ENCODE data around the gene ZFAND2B. TPM values are rescaled to one million over a fixed set of nuclear protein-coding genes. Genes with fewer than 3 reads are reported as not detected.

The ZFAND2B gene
- total RNA-seq, 1 donor from 2014 or later, result 23.3 TPM

Other genes starting within 250 kb of the ZFAND2B start
- gene CDK5R2, start 247.1 kb upstream of the ZFAND2B start, total RNA-seq, result 0.07 TPM in 1 of 2 replicates, not detected in the other
- gene FEV, start 221.6 kb upstream of the ZFAND2B start, total RNA-seq, result not detected in 2 replicates
- not detected in 2 replicates for gene CRYBA2, start 213.4 kb upstream of the ZFAND2B start, total RNA-seq
- not detected in 2 replicates for gene CFAP65, start 165.3 kb upstream of the ZFAND2B start, total RNA-seq
- not detected in 2 replicates for gene IHH, start 145.9 kb upstream of the ZFAND2B start, total RNA-seq
- gene NHEJ1, start 46.0 kb upstream of the ZFAND2B start, total RNA-seq, result 16.7 TPM in 2 replicates
- gene SLC23A3, start 36.8 kb upstream of the ZFAND2B start, total RNA-seq, result 0.68 and 3.8 TPM in 2 replicates
- gene CNPPD1, start 29.9 kb upstream of the ZFAND2B start, total RNA-seq, result 29.2 and 32.5 TPM in 2 replicates
- gene RETREG2, start 28.5 kb upstream of the ZFAND2B start, total RNA-seq, result 59.1 and 87.5 TPM in 2 replicates
- 24.3 and 37.1 TPM in 2 replicates for gene ABCB6, start 12.2 kb downstream of the ZFAND2B start, total RNA-seq
- 33.2 and 69.6 TPM in 2 replicates for gene ATG9A, start 22.9 kb downstream of the ZFAND2B start, total RNA-seq
- 49.1 and 49.6 TPM in 2 replicates for gene ANKZF1, start 23.0 kb downstream of the ZFAND2B start, total RNA-seq
- 3.8 and 4.4 TPM in 2 replicates for gene GLB1L, start 38.7 kb downstream of the ZFAND2B start, total RNA-seq
- 25.3 and 32.8 TPM in 2 replicates for gene STK16, start 38.7 kb downstream of the ZFAND2B start, total RNA-seq
- not detected in 2 replicates for gene TUBA4B, start 46.5 kb downstream of the ZFAND2B start, total RNA-seq
- gene TUBA4A, start 47.1 kb downstream of the ZFAND2B start, total RNA-seq, result 45.5 and 70.4 TPM in 2 replicates
- gene DNAJB2, start 72.6 kb downstream of the ZFAND2B start, total RNA-seq, result 39.0 and 83.7 TPM in 2 replicates
- gene PTPRN, start 102.6 kb downstream of the ZFAND2B start, total RNA-seq, result not detected in 2 replicates
- gene RESP18, start 126.0 kb downstream of the ZFAND2B start, total RNA-seq, result not detected in 2 replicates
- 50.6 and 59.5 TPM in 2 replicates for gene DNPEP, start 181.1 kb downstream of the ZFAND2B start, total RNA-seq
- not detected in 2 replicates for gene DES, start 211.6 kb downstream of the ZFAND2B start, total RNA-seq
- gene SPEG, start 228.1 kb downstream of the ZFAND2B start, total RNA-seq, result 4.1 and 9.6 TPM in 2 replicates

Measured in nasal cavity respiratory epithelium epithelial cell of viscerocranial mucosa (primary cell).